KOPT-K1 (cell line): ENCODE data around the gene RIMKLB.
"Not testable (repeated sequence)": the region's sequence is repeated elsewhere in the genome, so short reads cannot be mapped to it uniquely, and the experiment has no call there.

Source experiments
- H3K27ac ChIP-seq: fragments of 200-600 bp; sonication (generic); 2 replicates; pipeline ENCODE4 v1.5.1; 2016; ENCODE audit warnings: antibody characterized with exemption, mild to moderate bottlenecking, low read depth, low read length; ENCODE audit not compliant: poor library complexity, severe bottlenecking
- H3K36me3 ChIP-seq: fragments of 200-600 bp; sonication (generic); 2 replicates; pipeline ENCODE4 v1.5.1; 2017; ENCODE audit warnings: antibody characterized with exemption, mild to moderate bottlenecking, low read length, moderate library complexity; ENCODE audit not compliant: insufficient read depth
- H3K9me3 ChIP-seq: fragments of 200-600 bp; sonication (generic); 2 replicates; pipeline ENCODE4 v1.5.1; 2017; ENCODE audit warnings: antibody characterized with exemption, low read length, mild to moderate bottlenecking; ENCODE audit not compliant: insufficient read depth, poor library complexity, severe bottlenecking

Gene RIMKLB

GRCh38 chr12:8813572-8814357, 116.0 kb downstream of the RIMKLB start:
- Histone ChIP-seq H3K27ac (no peak overlapping the region), H3K36me3 (no peaks in the 10 kb centered on the region), H3K9me3 (no peaks in the 10 kb centered on the region)

DNA sequence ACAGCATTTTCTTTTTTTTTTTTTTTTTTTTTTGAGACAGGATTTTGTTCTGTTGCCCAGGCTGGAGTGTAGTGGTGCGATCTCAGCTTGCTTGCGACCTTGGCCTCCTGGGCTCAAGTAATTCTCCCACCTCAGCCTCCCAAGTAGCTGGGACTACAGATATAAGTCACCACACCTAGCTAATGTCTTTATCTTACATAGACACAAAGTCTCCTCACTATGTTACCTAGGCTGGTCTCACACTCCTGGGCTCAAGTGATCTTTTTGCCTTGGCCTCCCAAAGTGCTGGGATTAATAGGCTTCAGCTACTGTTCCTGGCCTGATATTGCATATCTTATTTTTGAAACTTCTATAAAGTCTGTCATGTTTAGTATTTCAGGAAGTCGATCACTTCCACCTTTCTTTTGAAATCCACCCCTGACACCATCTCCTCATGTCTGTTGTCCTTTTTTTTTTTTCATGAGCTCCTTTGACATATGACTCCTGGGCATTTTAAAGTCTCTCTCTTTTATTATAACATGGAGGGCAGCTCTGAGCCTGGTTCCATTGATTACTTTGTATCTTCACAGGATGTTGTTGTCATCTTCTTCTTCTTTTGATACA, 118.8 kb downstream of the RIMKLB start:
- H3K27ac ChIP-seq = no peak overlapping the region
- H3K36me3 ChIP-seq = no peaks in the 10 kb centered on the region
- H3K9me3 ChIP-seq = no peaks in the 10 kb centered on the region

DNA sequence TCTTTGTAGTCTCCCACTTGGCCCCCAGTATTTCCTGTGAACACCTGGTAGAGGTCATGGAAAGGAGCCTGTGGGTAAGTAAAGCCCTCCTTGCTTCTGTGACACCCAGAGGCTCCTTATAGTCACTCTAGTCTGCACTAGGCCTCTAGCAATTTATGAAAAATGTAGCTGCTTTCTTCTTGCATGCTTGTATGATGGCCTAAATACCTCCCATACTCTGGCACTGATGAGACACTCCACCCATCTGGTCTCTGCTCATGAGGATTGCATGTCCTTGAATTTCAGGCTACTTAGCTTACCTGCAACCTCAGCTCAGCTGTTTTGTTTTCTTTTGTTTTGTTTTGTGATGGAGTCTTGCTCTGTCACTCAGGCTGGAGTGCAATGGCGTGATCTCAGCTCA, 120.1 kb downstream of the RIMKLB start:
- no peaks in the 10 kb centered on the region for H3K36me3 ChIP-seq
- no peaks in the 10 kb centered on the region for H3K9me3 ChIP-seq
- H3K27ac ChIP-seq = no peak overlapping the region

DNA sequence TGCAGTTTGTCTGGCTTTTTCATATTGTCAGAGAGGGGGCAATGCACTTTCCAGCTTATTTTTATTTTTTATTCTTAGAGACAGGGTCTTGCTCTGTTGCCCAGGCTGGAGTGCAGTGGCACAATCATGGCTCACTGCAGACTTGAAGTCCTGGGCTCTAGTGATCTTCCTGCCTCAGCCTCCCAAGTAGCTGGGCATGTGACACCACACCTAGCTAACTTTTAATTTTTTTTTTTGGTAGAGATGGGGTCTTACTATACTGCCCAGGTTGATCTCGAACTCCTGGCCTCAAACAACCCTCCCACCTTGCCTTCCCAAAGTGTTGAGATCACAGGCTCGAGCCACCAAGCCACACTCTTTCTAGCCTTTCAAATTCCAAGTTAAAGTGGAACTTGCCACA, 120.7 kb downstream of the RIMKLB start:
- Histone ChIP-seq H3K9me3 (no peaks in the 10 kb centered on the region), H3K36me3 (no peaks in the 10 kb centered on the region), H3K27ac (no peak overlapping the region)

- H3K9me3 ChIP-seq = no peaks in the 10 kb centered on the region
- no peaks in the 10 kb centered on the region for H3K36me3 ChIP-seq
- H3K27ac ChIP-seq = no peak overlapping the region
Measured at GRCh38 chr12:8819666-8819980, 121.8 kb downstream of the RIMKLB start.

- not testable (repeated sequence) for H3K27ac ChIP-seq, H3K9me3 ChIP-seq, H3K36me3 ChIP-seq
Measured at GRCh38 chr12:8820676-8821407, 123.1 kb downstream of the RIMKLB start.

GRCh38 chr12:8821591-8821990, 123.8 kb downstream of the RIMKLB start:
- Histone ChIP-seq H3K36me3 (no peaks in the 10 kb centered on the region), H3K9me3 (no peaks in the 10 kb centered on the region), H3K27ac (no peak overlapping the region)

GRCh38 chr12:8822298-8822697, 124.5 kb downstream of the RIMKLB start, which contains the start of gene A2ML1:
Gene A2ML1 (plus strand): TSS chr12:8822621. CDS start chr12:8822652, 31 bp downstream.
- no peak within 1 kb of the TSS for H3K27ac ChIP-seq

GRCh38 chr12:8823565-8824300, 125.9 kb downstream of the RIMKLB start:
- Histone ChIP-seq H3K27ac (no peak overlapping the region), H3K36me3 (no peaks in the 10 kb centered on the region), H3K9me3 (no peaks in the 10 kb centered on the region)

More at GRCh38 chr12:8822298-8822697, 124.5 kb downstream of the RIMKLB start, which contains the start of gene A2ML1:
- no peaks in the 10 kb centered on the region for H3K9me3 ChIP-seq
- H3K36me3 ChIP-seq = no peaks in the 10 kb centered on the region

- no peak overlapping the region for H3K27ac ChIP-seq
- no peaks in the 10 kb centered on the region for H3K36me3 ChIP-seq
- no peaks in the 10 kb centered on the region for H3K9me3 ChIP-seq
Measured at GRCh38 chr12:8827551-8828256, 129.9 kb downstream of the RIMKLB start.

DNA sequence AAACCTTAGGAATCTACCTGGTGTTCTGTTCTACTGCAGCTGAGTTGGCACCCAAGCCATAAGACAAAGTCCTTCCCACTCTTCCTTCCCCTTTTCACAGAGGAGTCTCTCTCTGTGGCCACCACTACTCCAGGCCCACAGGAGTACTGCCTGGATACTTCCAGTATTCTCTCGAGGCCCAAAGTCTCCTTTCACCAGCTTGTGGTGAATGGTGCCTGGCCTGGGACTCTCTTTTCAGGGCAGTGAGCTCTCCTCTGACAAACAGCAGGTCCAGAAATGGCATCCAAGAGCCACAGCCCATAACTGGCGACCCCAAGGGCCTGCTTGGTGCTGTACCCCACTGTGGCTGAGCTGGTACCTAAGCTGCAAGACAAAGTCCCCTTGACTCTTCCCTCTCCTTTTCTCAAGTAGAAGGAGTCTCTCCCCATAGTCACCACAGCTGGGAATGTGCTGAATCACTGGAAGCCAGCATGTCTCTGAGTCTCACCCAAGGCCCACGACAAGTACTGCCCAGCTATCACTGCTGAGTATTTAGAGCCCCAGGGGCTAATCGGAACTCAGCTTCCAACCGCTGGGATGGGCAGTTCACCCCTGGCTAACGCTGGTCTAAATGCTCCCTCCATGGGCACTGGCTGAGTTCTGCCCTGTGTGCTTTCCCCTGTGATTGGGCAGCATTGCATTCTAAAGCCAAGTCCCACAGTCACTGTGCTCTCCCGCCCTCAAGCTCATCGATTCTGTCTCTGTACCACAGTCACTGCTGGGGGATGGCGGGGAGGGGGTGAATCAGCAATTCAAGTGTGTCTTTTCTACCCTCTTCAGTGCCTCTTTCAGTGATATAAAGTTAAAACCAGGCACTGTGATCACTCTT, 130.7 kb downstream of the RIMKLB start:
- H3K36me3 ChIP-seq = no peaks in the 10 kb centered on the region
- no peaks in the 10 kb centered on the region for H3K9me3 ChIP-seq
- no peak overlapping the region for H3K27ac ChIP-seq

DNA sequence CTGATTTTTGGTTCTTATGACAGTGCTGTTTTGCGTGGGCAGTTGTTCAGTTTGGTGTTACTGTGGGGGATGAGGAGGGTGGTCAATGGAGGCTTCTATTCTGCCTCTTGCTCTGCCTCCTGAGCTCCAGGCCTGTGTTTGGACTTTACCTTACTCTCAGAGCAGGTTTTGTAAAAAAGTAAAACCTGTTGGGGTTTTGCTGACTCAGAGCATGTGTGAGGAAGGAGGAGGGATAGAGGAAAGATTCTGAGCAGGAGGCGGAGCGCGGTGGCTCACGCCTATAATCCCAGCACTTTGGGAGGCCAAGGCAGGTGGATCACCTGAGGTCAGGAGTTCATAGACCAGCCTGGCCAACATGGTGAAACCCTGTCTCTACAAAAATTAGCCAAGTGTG, 131.3 kb downstream of the RIMKLB start:
- Histone ChIP-seq H3K9me3 (no peaks in the 10 kb centered on the region), H3K36me3 (no peaks in the 10 kb centered on the region), H3K27ac (no peak overlapping the region)

GRCh38 chr12:8829621-8830020, 131.8 kb downstream of the RIMKLB start:
- H3K36me3 ChIP-seq = no peaks in the 10 kb centered on the region
- H3K9me3 ChIP-seq = no peaks in the 10 kb centered on the region
- H3K27ac ChIP-seq = no peak overlapping the region

GRCh38 chr12:8831116-8831515, 133.3 kb downstream of the RIMKLB start:
- no peak overlapping the region for H3K27ac ChIP-seq
- no peaks in the 10 kb centered on the region for H3K36me3 ChIP-seq
- no peaks in the 10 kb centered on the region for H3K9me3 ChIP-seq
